Suppressor macrophage treated with lipopolysaccharide for 1 hour (primary cell): ENCODE measurements around the gene ZNF3.
A peak's percentile ranks its signal among the peaks of the same experiment; 100 is the strongest.

Experiments used
- DNase-seq, 3 donors: peaks; one replicate each; pipeline ENCODE4 v3.0.0-alpha.2; 2020 to 2022

The ZNF3 gene

DNA sequence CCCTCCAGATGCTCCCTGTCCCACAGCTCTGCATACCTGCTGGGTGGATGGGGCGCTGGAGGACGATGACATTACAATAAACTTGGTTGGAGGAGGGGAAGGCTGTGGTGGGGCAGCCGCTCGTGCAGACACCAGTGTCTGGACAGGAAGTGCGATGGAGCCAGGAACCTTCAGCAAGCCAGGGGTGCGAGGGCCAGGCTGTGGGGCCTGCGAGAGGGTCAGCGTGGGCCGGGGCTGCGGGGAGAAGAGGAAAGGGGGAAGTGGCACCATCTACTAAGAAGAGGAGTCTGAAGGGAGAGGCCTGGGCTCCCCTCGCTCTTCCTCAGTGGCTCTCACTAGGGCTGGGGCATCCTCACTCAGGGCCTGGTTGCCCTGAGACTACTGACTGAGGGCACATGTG lies 26.4 kb upstream of the ZNF3 start:
- DNase-seq, result no peak

DNA sequence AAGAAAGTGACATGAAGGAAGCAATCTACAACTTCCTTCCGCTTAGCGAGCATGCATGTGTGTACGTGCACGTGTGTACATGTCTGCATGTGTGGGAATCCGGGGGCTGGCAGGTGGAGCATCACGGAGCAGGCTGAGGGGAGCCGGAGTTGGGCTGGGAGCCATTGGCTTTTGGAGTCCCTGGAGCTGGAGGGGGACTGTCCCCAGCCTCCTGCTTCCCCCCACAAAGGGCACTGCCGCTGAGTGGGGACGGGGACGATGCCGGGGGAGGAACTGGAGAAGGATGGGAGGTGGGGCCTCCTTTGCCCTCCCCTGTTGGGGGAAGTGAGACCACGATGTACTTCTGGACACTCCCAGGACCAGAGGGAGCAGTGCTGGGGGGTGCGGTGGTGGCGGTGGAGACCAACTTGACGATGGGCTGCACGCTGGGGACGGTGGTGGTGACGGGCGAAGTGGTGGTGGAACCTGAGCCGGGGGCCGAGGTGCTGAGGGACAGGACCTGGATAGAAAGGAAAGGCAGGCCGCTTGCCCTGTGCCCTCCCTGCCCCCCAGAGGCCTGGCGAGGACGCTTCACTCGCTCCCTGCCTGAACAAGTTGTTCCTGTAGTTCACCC lies 25.7 kb upstream of the ZNF3 start:
- DNase-seq, result no peak

DNA sequence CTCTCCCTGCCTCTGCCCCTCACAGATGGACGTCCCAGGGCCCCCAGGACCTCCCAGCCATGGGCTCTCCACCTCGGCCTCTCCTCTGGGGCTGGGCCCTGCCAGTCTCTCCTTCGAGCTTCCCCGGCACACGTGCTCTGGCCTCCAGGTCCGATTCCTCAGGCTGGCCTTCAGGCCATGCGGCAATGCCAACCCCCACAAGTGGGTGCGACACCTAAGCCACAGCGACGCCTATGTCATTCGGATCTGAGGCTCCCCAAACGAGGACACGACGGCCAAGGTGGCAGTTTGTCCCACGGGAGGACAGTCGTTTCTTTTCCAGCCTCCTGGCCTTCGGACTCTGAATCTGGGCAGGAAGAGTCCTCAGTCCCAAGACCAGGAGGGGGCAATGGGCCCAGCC lies 25.1 kb upstream of the ZNF3 start:
- no peak for DNase-seq

DNA sequence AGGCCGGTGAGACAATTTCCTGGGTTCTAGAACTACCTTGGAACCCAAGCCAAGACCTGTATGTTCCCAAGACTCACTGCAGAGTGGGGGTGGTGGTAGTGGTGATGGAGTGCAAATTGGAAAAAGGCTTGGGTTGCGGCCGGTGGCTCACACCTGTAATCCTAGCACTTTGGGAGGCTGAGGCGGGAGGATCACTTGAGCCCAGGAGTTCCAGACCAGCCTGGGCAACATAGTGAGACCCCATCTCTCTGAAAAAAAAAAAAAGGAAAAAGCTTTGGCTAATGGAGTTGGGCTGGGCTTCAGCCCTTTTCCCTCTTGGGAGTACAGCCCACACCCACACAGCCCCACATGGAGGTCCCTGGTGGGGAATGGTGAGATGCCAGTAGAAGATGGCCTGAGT lies 24.0 kb upstream of the ZNF3 start:
- DNase-seq, result no peak

DNA sequence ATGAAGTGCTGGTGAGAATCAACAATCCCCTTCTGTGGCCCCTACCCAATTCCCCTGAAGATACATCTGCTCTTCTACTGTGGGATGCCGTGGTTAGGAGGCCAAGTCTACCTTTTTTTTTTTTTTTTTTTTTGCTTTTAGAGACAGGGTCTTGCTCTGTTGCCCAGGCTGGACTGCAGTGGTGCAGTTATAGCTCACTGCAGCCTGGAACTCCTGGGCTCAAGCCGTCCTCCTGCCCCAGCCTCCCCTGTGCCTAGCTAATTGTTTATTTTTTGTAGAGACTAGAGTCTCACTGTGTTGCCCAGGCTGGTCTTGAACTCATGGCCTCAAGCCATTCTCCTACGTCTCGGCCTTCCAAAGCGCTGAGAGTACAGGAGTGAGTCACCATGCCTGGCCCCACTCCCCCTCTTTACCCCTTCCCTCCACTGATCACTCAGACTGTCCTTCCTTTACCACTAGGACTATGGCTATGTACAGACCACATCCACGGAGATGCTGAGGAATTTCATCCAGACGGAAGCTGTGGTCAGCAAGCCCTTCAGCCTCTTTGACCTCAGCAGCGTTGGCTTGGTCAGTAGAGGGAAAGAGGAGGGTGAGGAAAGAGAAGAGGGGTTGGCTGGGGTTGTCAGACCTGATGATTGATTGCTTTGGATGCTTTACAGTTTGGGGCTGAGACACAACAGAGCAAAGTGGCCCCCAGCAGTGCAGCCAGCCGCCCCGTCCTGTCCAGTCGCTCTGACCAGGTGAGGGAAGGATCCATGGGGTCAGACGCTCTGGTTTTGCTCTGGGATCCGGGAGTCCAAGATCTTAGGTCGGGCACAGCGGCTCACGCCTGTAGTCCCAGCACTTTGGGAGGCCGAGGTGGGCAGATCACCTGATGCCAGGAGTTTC lies 21.7 kb upstream of the ZNF3 start:
- no peak for DNase-seq

DNA sequence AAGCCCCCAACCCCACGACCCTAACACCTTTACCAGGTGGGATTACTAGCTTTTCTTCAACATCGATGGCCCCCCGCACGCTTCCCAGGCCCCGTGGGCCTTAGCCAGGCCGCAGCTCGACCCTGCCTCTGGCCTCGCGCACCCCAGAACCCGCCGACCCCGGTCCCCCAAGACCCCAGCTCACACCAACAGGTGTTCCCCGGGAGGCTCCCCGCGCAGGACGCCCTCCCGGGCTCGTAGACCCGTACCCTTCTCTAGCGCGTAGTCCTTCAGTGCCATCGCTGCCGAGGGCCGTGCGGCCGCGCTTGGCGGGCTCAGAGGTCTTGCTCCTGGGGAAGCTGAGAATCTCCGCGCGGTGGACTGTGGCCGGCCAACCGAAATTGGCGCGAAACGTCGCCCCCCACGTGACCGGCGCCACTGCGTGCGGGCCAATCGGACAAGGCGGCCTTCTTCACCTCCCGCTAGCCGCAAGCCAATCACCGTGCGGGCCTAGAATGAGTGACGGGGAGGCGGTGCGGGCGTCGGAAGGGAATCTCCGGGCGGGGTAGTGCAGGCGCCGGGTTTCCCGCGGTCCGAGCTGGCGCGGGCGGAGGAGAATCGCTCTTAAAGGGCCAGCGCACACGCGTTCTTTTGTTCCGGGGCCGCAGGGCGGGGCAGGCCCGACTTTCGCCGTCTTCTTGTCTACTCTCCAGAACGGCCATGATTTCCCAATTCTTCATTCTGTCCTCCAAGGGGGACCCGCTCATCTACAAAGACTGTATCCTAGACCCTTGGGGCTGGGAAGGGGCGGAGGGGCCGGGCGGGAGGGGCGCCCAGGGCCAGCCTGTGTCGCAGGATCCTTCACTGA lies 19.7 kb upstream of the ZNF3 start, which contains the start of the genes AP4M1 and MCM7:
Gene AP4M1, plus strand, starts transcription at position 628 of the 847 bp plus-strand sequence. Its CDS starts 72 bp downstream, at position 700.
Gene MCM7, minus strand, starts transcription at position 382 of the 847 bp plus-strand sequence. Its CDS starts 103 bp downstream, at position 279.
- DNase-seq, result peak; percentile 99

DNA sequence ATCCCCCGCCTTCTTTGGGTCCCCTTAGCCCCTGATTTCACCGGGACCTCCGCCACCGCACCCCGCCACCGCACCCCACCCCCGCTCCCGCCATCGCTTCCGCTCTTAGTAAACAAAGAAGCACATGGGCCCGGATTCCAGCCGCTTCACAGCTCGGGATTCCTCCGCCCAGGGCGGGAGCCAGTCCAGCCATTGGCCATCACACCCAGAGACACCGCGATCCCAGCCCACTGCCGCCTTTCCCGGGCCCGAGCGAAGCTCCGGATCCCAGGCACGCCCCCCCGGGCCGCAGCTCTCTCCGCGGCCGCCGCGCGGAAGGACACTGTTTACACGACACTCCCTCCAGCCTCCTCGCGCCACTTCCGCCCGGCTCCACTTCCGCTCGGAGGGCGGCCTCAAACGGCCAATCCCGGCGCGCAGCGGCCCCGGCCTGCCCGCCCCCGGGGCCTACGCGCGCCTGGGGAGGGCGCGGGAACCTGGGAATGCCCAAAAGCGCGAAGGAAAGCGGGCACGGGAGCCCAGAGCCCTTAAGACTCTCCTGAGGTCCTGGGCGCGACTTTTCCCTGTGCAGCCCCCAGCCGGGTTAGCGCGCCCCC lies 19.0 kb upstream of the ZNF3 start:
- peak; percentile 97 to 99 (median 98) for DNase-seq

DNA sequence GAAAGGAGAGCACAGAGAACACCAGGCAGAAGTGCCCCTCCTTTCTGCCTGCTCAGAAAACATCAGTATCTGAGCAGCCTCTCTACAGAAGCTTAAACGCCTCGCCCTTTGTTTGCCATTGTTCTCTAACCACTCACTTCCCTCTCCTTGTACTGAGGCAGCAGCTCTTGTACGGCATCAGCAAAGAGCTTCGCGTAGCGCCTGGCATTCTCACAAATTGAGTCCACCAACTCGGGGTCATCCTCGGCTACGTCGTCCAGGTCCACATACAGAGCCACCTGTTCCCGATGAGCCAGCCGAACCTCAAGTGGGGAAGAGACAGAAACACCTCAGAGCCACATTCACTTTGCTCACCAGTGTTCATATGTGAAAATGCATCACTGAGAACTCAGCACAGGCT lies 17.9 kb upstream of the ZNF3 start:
- DNase-seq, result no peak

DNA sequence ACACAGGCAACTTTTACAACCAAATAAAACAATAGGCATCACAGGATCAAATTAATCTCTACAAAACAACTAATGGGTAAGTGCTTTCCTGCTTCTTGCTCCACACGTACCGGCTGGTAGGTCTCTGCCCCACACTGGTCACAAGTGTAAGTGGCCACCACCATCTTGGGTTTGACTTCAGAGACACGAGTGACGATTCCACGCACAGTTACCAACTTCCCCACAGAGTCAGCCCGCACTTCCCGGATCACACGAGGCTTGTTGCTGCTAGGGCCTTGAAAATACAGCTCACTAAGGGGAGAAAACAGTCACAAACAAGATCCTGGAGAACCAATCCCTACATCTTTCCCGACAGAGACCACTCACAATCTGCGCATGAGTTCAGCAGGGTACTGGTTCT lies 17.4 kb upstream of the ZNF3 start:
- DNase-seq, result no peak

DNA sequence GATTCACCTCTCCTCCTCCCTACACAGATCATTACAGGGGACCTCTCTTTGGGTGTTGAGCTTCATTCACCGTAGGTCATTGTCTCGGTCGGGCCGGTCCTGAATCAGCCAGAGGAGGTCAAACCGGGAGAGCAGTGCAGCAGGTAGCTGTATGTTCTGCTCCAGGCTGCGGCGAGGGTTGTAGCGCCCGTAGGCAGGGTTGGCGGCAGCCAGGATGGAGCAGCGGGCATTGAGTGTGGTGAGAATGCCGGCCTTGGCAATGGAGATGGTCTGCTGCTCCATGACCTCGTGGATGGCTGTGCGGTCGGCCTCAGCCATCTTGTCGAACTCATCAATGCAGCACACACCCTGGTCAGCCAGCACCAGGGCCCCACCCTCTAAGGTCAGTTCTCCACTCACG lies 14.2 kb upstream of the ZNF3 start:
- no peak for DNase-seq

DNA sequence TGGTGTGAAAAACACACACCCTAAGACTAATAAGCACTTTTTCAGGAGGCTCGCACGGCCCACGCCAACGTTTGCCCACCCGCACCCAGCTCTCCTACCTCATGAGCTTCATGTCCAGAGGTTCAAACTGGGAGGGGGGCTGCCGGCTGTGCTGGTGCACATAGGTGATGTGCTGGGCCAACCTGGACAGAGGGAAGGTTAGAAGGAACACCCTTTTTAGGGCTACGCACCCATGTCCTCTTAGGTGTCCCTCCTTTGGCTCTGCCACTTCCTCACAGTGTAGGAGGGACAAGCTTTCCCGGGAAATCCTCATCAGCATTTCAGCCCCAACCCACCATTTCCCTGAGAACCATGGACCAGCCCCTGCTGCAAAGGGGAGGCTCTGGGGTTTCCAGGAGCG lies 13.8 kb upstream of the ZNF3 start:
- DNase-seq, result no peak

DNA sequence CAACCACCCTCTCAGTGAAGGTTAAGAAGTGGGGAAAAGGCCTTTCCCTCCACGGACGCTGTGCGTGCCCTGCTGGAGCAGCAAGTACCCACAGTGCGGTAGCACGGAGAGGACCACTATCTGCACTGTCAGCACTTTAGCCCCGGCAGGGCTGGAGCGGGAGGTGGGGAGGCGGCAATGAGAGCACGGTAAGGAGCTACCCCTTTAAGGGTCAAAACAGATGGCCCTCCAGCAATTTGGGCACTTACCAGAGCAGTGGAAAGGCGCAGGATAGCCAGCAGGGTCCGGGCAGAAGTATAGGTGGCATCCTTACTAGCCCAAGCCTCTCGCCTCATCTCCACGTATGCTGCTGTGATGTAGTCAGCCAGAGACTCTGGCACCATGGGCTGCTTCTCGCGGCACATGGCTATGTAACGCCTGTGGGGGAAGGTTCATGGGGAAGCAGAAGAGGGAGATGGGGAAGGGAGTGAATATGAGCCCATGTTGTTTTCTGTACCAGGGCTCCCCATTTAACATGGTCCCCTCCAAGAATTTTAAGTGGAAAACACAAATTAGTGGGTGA lies 12.5 kb upstream of the ZNF3 start:
- no peak for DNase-seq

DNA sequence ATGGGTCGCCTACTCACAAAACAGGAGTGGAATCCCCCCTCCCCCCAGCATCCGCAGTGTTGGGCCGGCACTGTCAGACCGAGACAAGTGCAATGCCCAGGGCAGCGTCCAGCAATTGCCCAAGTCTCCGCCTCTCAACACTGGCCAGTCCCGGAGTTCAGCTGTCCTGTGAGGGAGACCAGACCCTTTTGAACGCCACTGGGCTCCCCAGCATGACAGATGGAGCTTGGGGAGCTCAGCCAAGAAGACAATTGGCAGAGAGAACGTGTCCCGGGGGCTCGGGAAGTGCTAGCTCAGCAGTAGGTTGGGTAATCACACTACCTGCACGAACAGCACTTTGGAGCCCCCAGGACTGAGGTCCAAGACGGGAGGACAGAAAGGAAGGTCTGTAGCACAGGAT lies 12.0 kb upstream of the ZNF3 start:
- no peak for DNase-seq

DNA sequence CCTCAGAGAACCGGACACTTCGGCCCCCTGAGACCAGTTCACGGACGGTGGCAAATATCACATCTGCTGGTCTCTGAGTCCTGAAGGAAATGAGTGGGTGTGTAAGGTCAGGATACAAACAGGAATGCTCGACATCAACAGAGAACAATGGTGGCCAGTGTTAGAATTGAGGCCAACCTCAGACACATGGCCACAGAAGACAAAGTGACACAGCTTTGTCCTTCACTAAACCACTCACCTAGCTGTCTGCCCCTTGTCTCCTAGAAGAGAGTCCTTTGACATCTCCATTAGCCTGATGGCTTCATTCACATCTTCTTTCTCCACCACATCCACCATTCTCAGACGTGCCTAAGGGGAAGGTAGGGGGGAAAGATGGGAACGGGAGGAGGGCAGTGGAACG lies 11.5 kb upstream of the ZNF3 start:
- DNase-seq, result no peak

DNA sequence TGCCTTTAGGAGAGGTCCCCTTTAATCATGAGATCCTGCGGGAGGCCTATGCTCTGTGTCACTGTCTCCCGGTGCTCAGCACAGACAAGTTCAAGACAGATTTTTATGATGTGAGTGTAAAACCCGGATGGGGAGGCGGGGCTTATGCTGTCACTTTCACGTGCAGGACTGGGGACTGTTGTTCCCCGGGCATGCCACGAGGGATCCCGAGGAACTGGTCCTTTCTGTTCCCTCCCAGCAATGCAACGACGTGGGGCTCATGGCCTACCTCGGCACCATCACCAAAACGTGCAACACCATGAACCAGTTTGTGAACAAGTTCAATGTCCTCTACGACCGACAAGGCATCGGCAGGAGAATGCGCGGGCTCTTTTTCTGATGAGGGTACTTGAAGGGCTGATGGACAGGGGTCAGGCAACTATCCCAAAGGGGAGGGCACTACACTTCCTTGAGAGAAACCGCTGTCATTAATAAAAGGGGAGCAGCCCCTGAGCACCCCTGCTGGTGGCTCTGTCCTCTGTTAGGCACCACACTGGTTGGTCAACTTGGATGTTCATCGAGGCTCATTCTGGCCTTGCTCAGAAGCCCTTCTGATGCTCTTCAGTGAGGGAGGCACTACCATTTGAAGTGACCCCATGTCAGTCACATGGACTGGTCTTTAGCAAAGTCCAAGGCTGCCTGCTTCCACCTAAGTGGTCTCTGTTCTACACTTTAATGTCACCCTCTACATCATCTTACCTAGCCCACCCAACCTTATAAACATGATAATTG lies 10.1 kb upstream of the ZNF3 start:
- DNase-seq, result no peak

DNA sequence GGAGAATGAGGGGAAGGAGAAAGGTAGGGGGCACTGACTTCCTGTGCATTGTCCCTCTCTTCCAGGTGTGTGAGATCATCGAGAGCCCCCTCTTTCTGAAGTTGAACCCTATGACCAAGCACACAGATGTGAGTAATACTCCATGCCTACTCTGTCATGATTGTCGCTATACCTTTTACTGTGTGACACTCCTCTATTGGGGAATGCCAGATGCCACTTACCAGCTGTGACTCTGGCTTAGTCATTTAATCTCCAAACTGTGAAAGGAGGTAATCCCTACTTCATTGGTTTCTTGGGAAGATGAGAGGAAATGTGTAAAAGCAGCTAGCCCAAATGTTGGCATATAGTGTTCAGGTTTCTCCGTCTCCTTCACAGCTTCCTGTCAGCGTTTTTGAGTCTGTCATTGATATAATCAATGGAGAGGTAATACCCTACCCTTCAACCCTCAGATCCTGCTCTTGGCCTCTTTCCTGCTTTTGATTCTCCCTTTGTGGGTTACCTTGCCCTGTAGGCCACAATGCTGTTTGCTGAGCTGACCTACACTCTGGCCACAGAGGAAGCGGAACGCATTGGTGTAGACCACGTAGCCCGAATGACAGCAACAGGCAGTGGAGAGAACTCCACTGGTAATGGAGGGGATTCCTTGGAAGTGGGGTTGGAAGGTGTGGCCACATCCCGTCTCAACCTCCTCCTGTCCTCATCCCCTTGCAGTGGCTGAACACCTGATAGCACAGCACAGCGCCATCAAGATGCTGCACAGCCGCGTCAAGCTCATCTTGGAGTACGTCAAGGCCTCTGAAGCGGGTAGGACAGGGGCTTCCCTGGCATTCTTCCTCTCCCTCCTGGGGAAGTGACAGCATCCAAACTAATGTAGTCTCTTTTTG lies 9.2 kb upstream of the ZNF3 start:
- no peak for DNase-seq

DNA sequence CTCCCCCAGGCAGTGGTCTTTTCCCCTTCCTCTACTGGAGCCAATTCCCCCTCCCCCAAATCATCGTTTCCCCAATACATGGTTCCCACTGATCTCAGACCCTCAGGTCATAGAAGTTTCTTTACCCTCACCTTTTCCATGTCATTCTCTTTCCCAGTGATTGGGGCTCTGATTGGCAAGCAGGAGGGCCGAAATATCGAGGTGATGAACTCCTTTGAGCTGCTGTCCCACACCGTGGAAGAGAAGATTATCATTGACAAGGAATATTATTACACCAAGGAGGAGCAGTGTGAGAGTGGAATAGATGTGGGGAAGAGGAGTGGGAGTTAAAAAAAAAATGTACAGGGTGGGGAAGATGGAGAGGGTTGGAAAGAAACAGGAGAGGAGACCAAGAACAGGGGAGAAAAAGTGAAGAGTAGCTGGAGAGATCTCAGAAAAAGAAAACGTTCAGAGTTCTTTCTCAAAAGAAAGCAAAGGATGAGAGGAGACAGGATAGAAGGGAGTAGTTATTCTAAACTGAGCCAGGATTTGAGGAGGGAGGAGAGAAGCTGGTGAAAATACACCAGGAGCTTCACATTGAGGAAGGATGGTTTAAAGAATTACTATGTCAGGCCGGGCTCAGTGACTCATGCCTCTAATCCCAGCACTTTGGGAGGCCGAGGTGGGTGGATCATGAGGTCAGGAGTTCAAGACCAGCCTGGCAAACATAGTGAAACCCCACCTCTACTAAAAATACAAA lies 8.1 kb upstream of the ZNF3 start:
- peak; percentile 14 to 27 (median 19) for DNase-seq

DNA sequence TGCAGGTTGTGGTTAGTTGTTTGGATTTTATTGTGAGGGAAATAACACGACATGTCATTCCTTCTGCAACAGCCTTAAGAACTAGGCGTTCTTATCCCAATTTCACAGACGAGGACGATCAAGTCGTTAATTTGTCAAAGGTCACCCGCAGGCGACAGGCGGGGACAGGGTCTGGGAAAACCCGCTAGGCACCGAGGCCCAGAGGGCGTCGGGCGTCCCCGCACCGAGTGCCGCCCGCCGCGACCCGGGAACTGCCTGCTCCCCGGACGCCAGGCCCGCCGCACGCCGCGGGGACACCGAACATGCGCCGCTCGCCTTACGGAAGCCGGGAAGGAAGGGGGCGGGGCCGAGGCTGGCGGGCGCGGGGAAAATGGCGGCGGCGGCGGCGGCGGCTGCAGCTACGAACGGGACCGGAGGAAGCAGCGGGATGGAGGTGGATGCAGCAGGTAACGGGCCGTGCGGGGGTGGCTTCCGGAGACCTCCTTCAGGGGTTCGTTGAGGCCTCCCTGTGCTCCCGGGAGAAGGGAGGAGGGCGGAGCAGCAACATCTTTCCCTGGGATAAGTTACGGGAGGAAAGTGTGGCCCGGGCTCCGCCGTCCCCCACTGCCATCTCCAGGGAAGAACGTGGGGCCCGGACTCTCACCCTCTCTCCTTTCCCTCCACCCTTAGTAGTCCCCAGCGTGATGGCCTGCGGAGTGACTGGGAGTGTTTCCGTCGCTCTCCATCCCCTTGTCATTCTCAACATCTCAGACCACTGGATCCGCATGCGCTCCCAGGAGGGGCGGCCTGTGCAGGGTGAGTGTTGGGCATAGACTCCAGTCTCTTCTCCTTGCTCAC lies 7.3 kb upstream of the ZNF3 start, which contains the start of gene COPS6:
Gene COPS6, plus strand, starts transcription at position 349 of the 837 bp plus-strand sequence. Its CDS starts 22 bp downstream, at position 371.
- DNase-seq, result peak; percentile 80 to 95 (median 92)

DNA sequence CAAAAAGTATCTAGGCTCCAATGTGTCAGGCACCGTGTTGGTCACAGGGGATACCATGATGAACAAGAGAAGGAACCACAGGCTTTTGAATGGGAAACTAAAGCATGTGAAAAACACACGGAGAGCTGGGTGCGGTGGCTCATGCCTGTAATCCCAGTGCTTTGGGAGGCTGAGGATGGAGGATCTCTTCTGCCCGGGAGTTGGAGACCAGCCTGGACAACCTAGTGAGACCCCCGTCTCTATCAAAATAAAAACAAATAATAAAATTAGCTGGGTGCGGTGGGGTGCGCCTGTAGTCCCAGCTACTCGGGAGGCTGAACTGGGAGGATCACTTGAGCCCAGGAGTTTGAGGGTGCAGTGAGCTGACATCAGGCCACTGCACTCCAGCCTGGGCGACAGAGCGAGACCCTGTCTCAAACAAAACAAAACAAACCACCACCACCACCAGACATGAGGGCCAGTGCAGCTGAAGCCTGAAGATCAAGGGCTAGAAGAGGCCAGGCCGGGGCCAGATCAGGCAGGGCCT lies 6.6 kb upstream of the ZNF3 start:
- DNase-seq, result no peak
